Endothelial cell of umbilical vein (primary cell): Measurements from ENCODE around the gene SLC38A10. TPM values are rescaled to one million over a fixed set of nuclear protein-coding genes. Genes with fewer than 3 reads are reported as not detected.

Experiments
- BruUV-seq: library from RNA; stranded (reverse); fragments of 400-500 nt; replicated peaks from 2 replicates; lab custom pipeline; 2021; lab: Mats Ljungman, UMichigan
- CTCF ChIA-PET: fragments of 300-600, 350-600 bp; sonication (Branson Sonifier 250); formaldehyde crosslinking; loops from one replicate; lab custom pipeline; 2021; ENCODE audit warnings: antibody characterized with exemption, inconsistent platforms; lab: Charles Lee
- POLR2A ChIA-PET: fragments of 300-600, 350-600 bp; sonication (Branson Sonifier 250); formaldehyde crosslinking; loops from one replicate; lab custom pipeline; 2021; ENCODE audit warnings: antibody characterized with exemption, inconsistent platforms; lab: Charles Lee
- DNase-seq: peaks from one replicate; pipeline ENCODE4 v3.0.0-alpha.2; 2011; ENCODE audit warnings: low read depth, low spot score
- FAIRE-seq: peaks from 2 replicates; lab custom pipeline; 2011; peaks lifted over from hg19 to GRCh38; lab: Jason Lieb, UNC
- H2AFZ ChIP-seq: 2 replicates; pipeline ENCODE4 v1.6.0; 2012; ENCODE audit warnings: low read depth, low read length, control low read depth, inconsistent platforms
- H3K27ac ChIP-seq: 2 replicates; pipeline ENCODE4 v1.5.1; 2011; ENCODE audit warnings: low read depth, mild to moderate bottlenecking, control low read depth, low read length, moderate library complexity; ENCODE audit not compliant: insufficient read depth
- H3K27me3 ChIP-seq, 2 experiments: 2 replicates each; pipeline versions ENCODE4 v1.6.0 to v1.6.1; 2011; ENCODE audit warnings: low read length in 2 of 2, mixed read lengths in 1 of 2; ENCODE audit not compliant: control insufficient read depth in 2 of 2, insufficient read depth in 2 of 2
- H3K36me3 ChIP-seq, 2 experiments: 2 replicates in 1 of 2; 3 replicates in 1 of 2; pipeline ENCODE4 v1.5.1; 2011; ENCODE audit warnings: low read length in 2 of 2, mild to moderate bottlenecking in 1 of 2, moderate library complexity in 1 of 2; ENCODE audit not compliant: control insufficient read depth in 2 of 2, insufficient read depth in 2 of 2; ENCODE audit errors: extremely low read depth in 1 of 2
- H3K4me1 ChIP-seq: 3 replicates; pipeline ENCODE4 v1.5.1; 2011; ENCODE audit warnings: mild to moderate bottlenecking, low read length; ENCODE audit not compliant: control insufficient read depth, insufficient read depth; ENCODE audit errors: extremely low read depth
- H3K4me2 ChIP-seq: 2 replicates; pipeline ENCODE4 v1.6.1; 2011; ENCODE audit warnings: low read length, control low read depth, mixed read lengths; ENCODE audit not compliant: insufficient read depth
- H3K4me3 ChIP-seq, 3 experiments: fragments of 200-600 bp in 1 of 3; sonication (generic), shearing (Covaris generic) in 1 of 3; replicated peaks in 1 of 3; 2 replicates each; pipeline ENCODE4 v1.5.1; 2011 to 2016; ENCODE audit warnings: control low read depth in 3 of 3, low read length in 3 of 3, mild to moderate bottlenecking in 2 of 3, inconsistent platforms in 1 of 3, low read depth in 1 of 3, moderate library complexity in 1 of 3; ENCODE audit not compliant: insufficient read depth in 1 of 3
- H3K79me2 ChIP-seq: 2 replicates; pipeline ENCODE4 v1.6.0; 2012; ENCODE audit warnings: low read length, inconsistent platforms; ENCODE audit not compliant: control insufficient read depth, insufficient read depth
- H3K9ac ChIP-seq: replicated peaks from 2 replicates; pipeline ENCODE3; 2011; ENCODE audit warnings: low read length, control low read depth; ENCODE audit not compliant: insufficient read depth; ENCODE audit errors: extremely low read depth
- H3K9me1 ChIP-seq: replicated peaks from 3 replicates; pipeline ENCODE4 v1.6.0; 2011; ENCODE audit warnings: mild to moderate bottlenecking, low read length; ENCODE audit not compliant: control insufficient read depth, insufficient read depth; ENCODE audit errors: extremely low read depth
- H3K9me3 ChIP-seq: replicated peaks from 2 replicates; pipeline ENCODE4 v1.5.1; 2012; ENCODE audit warnings: low read length, inconsistent platforms; ENCODE audit not compliant: control insufficient read depth, insufficient read depth
- H4K20me1 ChIP-seq: replicated peaks from 2 replicates; pipeline ENCODE3; 2011; ENCODE audit warnings: mild to moderate bottlenecking, low read length; ENCODE audit not compliant: control insufficient read depth, insufficient read depth; ENCODE audit errors: extremely low read depth
- CTCF ChIP-seq, 2 donors: IDR thresholded peaks; 1 replicate in 1 of 2; 2 replicates in 1 of 2; pipeline ENCODE4 v1.5.1; 2011; ENCODE audit warnings: low read length in 2 of 2, mild to moderate bottlenecking in 2 of 2, moderate library complexity in 2 of 2, control low read depth in 1 of 2, inconsistent platforms in 1 of 2, low read depth in 1 of 2; ENCODE audit not compliant: insufficient read depth in 1 of 2; ENCODE audit errors: extremely low read depth in 1 of 2
- EZH2 ChIP-seq: IDR thresholded peaks from 2 replicates; pipeline ENCODE4 v1.6.1; 2012; ENCODE audit warnings: borderline replicate concordance, low read depth, mild to moderate bottlenecking, moderate library complexity, low read length, inconsistent platforms; ENCODE audit not compliant: severe bottlenecking
- FOS ChIP-seq: IDR thresholded peaks from 2 replicates; pipeline ENCODE4 v1.6.1; 2011; ENCODE audit warnings: mild to moderate bottlenecking, low read length, moderate library complexity, borderline replicate concordance; ENCODE audit not compliant: insufficient read depth
- GATA2 ChIP-seq: IDR thresholded peaks from 2 replicates; pipeline ENCODE4 v1.7.0; 2011; ENCODE audit warnings: low read depth, mild to moderate bottlenecking, moderate library complexity, mixed read lengths, low read length; ENCODE audit not compliant: insufficient read length, insufficient read depth
- JUN ChIP-seq: IDR thresholded peaks from 2 replicates; pipeline ENCODE4 v1.6.1; 2011; ENCODE audit warnings: borderline replicate concordance, low read depth; ENCODE audit not compliant: insufficient read length, insufficient read depth
- MAX ChIP-seq: IDR thresholded peaks from 2 replicates; pipeline ENCODE4 v1.6.1; 2011; ENCODE audit not compliant: insufficient read depth, insufficient read length
- MYC ChIP-seq: IDR thresholded peaks from one replicate; pipeline ENCODE4 v1.6.1; 2011; ENCODE audit warnings: mild to moderate bottlenecking, low read depth, low read length
- POLR2AphosphoS5 ChIP-seq: IDR thresholded peaks from 2 replicates; pipeline ENCODE4 v1.6.1; 2012; ENCODE audit warnings: low read depth, mild to moderate bottlenecking, control low read depth, low read length, moderate library complexity; ENCODE audit not compliant: insufficient read depth
- dilution Hi-C: fragments of 300-500 bp; cut with MboI; formaldehyde crosslinking; loops from one replicate; pipeline ENCODE4 v1.15.0; 2019; ENCODE audit warnings: low sequenced_read_pairs; ENCODE audit not compliant: extremely low pct_ligation_motif_present
- intact Hi-C: fragments of 100-400 bp; cut with micrococcal nuclease; formaldehyde crosslinking; loops from one replicate; pipeline ENCODE4 v1.10.0; 2022
- polyA plus RNA-seq, 4 experiments: library from polyadenylated mRNA; depleted of rRNA in 3 of 4; stranded (reverse) in 3 of 4; unstranded in 1 of 4; fragments of >200 nt; gene quantifications; 2 replicates each; pipeline versions ENCODE4 v1.2.1 to v1.2.3, GENCODE V29; 2011 to 2012; ENCODE audit warnings: missing spikeins in 1 of 4
- total RNA-seq: library from RNA; stranded (reverse); gene quantifications from 2 replicates; pipeline ENCODE4 v1.2.3, GENCODE V29; 2021

The SLC38A10 gene
- total and polyA plus RNA-seq, 2 donors (not counting 3 experiments of a cell fraction or from before 2014, with no cell fraction given): 72.7 to 113 TPM

GRCh38 chr17:81198826-81199481, 96.2 kb downstream of the SLC38A10 start:
- no TSS peak for BruUV-seq
- FAIRE-seq: no peak

More at GRCh38 chr17:81198826-81199481, 96.2 kb downstream of the SLC38A10 start:
- DNase-seq: no peak
- Histone ChIP-seq H3K79me2 (no peaks in the 10 kb centered on the region), H3K27me3 (no peaks in the 10 kb centered on the region), H3K9me1 (no peaks in the 10 kb centered on the region), H3K9me3 (no peaks in the 10 kb centered on the region), H2AFZ (no peak overlapping the region), H3K4me2 (no peak overlapping the region), H3K36me3 (peaks cover 0 to 3% of the 10 kb centered on the region in 2 experiments), H3K27ac (no peak overlapping the region), H4K20me1 (no peaks in the 10 kb centered on the region), H3K4me3 (no peak overlapping the region), H3K9ac (no peak overlapping the region), H3K4me1 (no peaks in the 10 kb centered on the region)
- CTCF ChIA-PET: interaction anchor here (1.5 to 4.4 kb wide), 3 partner anchors 9 to 56 kb away, joined by 3 to 91 read pairs (median 4); no protein-coding TSS in a partner anchor
- POLR2A ChIA-PET: no interaction called here
- TF ChIP-seq JUN (no peak), CTCF (IDR thresholded peaks at IDR 0.05; ENCODE audit: extremely low read depth in 1 of 2, insufficient read depth in 1 of 2, low read depth in 1 of 2, low read length in 2 of 2) (no peak), GATA2 (no peak), FOS (no peak), MYC (no peak), EZH2 (no peak), POLR2AphosphoS5 (no peak), MAX (no peak)
- intact Hi-C loops (no loop called here), dilution Hi-C loops (no loop called here)
